ENCODE measurements around the gene CARD8. TPM values are rescaled to one million over a fixed set of nuclear protein-coding genes. Genes with fewer than 3 reads are reported as not detected.
"Not testable (repeated sequence)": the region's sequence is repeated elsewhere in the genome, so short reads cannot be mapped to it uniquely, and the experiment has no call there.

Gene CARD8
- total RNA-seq, 4 donors from 2014 or later, result 33.7 to 54.0 (median 38.8) TPM

- Histone ChIP-seq H3K36me3 (peaks cover 0 to 7% (median 0%) of the 10 kb centered on the region in 3 donors), H3K4me3 (no peak overlapping the region), H3K4me1 (no peaks in the 10 kb centered on the region), H3K27ac (no peak overlapping the region), H3K9me3 (peaks cover 0 to 10% (median 0%) of the 10 kb centered on the region in 4 donors), H3K27me3 (no peaks in the 10 kb centered on the region)
- DNase-seq (ENCODE audit: low spot score in 2 of 2), result no peak
- 91 to 92% methylated on average over 9 of the region's 9 CpGs for WGBS, 2 donors
- TF ChIP-seq EP300 (IDR thresholded peaks at IDR 0.05), result no peak
- no peak for TF ChIP-seq POLR2A (IDR thresholded peaks at IDR 0.05)
- TF ChIP-seq CTCF (IDR thresholded peaks at IDR 0.05), result no peak
Measured at GRCh38 chr19:48279747-48280146, 24.0 kb upstream of the CARD8 start.

GRCh38 chr19:48274938-48275337, 19.2 kb upstream of the CARD8 start:
- Histone ChIP-seq H3K27me3 (peaks cover 0 to 21% of the 10 kb centered on the region in 2 donors), H3K36me3 (no peaks in the 10 kb centered on the region), H3K4me1 (peaks cover 0 to 15% (median 5%) of the 10 kb centered on the region in 4 donors), H3K9me3 (no peaks in the 10 kb centered on the region), H3K27ac (no peak overlapping the region), H3K4me3 (no peak overlapping the region)
- 82 to 86% methylated on average over 6 of the region's 6 CpGs for WGBS, 2 donors
- TF ChIP-seq POLR2A (IDR thresholded peaks at IDR 0.05) (no peak), CTCF (IDR thresholded peaks at IDR 0.05) (no peak), EP300 (IDR thresholded peaks at IDR 0.05) (no peak)
- DNase-seq (ENCODE audit: low spot score in 2 of 2), result no peak

GRCh38 chr19:48274173-48274572, 18.5 kb upstream of the CARD8 start:
- no peak for TF ChIP-seq POLR2A (IDR thresholded peaks at IDR 0.05)
- TF ChIP-seq EP300 (IDR thresholded peaks at IDR 0.05), result no peak
- no peak for TF ChIP-seq CTCF (IDR thresholded peaks at IDR 0.05)
- Histone ChIP-seq H3K9me3 (no peaks in the 10 kb centered on the region), H3K36me3 (no peaks in the 10 kb centered on the region), H3K4me3 (no peak overlapping the region), H3K27me3 (peaks cover 0 to 29% of the 10 kb centered on the region in 2 donors), H3K27ac (no peak overlapping the region), H3K4me1 (peaks cover 0 to 15% (median 5%) of the 10 kb centered on the region in 4 donors)
- WGBS, 2 donors, result 75% methylated on average over 3 of the region's 3 CpGs
- DNase-seq (ENCODE audit: low spot score in 2 of 2), result no peak

- H3K36me3 ChIP-seq, result no peaks in the 10 kb centered on the region
- no peak for TF ChIP-seq POLR2A (IDR thresholded peaks at IDR 0.05)
- H3K27me3 ChIP-seq, result peaks cover 0 to 41% of the 10 kb centered on the region in 2 donors
- no peak for DNase-seq (ENCODE audit: low spot score in 2 of 2)
- no peak overlapping the region for H3K27ac ChIP-seq
- H3K9me3 ChIP-seq, result no peaks in the 10 kb centered on the region
- H3K4me1 ChIP-seq, result peaks cover 0 to 15% (median 5%) of the 10 kb centered on the region in 4 donors
- WGBS, 2 donors, result 3 to 5% methylated on average over 38 of the region's 40 CpGs
- H3K4me3 ChIP-seq, result peak overlapping the region; percentile 11 to 47 (median 29)
Measured at GRCh38 chr19:48271531-48272151, 15.9 kb upstream of the CARD8 start.

- peaks cover 0 to 51% of the 10 kb centered on the region in 2 donors for H3K27me3 ChIP-seq
- peaks cover 0 to 15% (median 5%) of the 10 kb centered on the region in 4 donors for H3K4me1 ChIP-seq
- H3K9me3 ChIP-seq; H3K27ac ChIP-seq; DNase-seq (ENCODE audit: low spot score in 2 of 2); H3K4me3 ChIP-seq; H3K36me3 ChIP-seq: not testable (repeated sequence)
- 81 to 82% methylated on average over 6 of the region's 6 CpGs for WGBS, 2 donors
Measured at GRCh38 chr19:48269617-48270026, 13.9 kb upstream of the CARD8 start.

GRCh38 chr19:48265326-48265725, 9.6 kb upstream of the CARD8 start:
- 45 to 53% methylated on average over 8 of the region's 8 CpGs for WGBS, 2 donors
- not testable (repeated sequence) for H3K4me3 ChIP-seq; DNase-seq (ENCODE audit: low spot score in 2 of 2)

GRCh38 chr19:48260359-48260714, 4.6 kb upstream of the CARD8 start:
- Histone ChIP-seq H3K27ac (peak overlapping the region in 2 of 4 donors; percentile 58 to 79), H3K4me1 (peaks cover 0 to 12% (median 0%) of the 10 kb centered on the region in 4 donors), H3K27me3 (peaks cover 0 to 14% of the 10 kb centered on the region in 2 donors), H3K4me3 (peak overlapping the region in 3 of 4 donors; percentile 16 to 58 (median 54))
- H3K9me3 ChIP-seq; DNase-seq (ENCODE audit: low spot score in 2 of 2); H3K36me3 ChIP-seq: not testable (repeated sequence)
- WGBS, 2 donors, result 52 to 53% methylated on average over 8 of the region's 8 CpGs

More at GRCh38 chr19:48265326-48265725, 9.6 kb upstream of the CARD8 start:
- not testable (repeated sequence) for H3K4me1 ChIP-seq, H3K36me3 ChIP-seq, H3K9me3 ChIP-seq, H3K27ac ChIP-seq
- H3K27me3 ChIP-seq, result peaks cover 0 to 40% of the 10 kb centered on the region in 2 donors

GRCh38 chr19:48258992-48259391, 3.3 kb upstream of the CARD8 start:
- DNase-seq (ENCODE audit: low spot score in 2 of 2); H3K36me3 ChIP-seq; H3K4me3 ChIP-seq; H3K27ac ChIP-seq; H3K9me3 ChIP-seq; H3K27me3 ChIP-seq: not testable (repeated sequence)
- peaks cover 0 to 25% (median 9%) of the 10 kb centered on the region in 4 donors for H3K4me1 ChIP-seq
- WGBS, 2 donors, result 67 to 77% methylated on average over 4 of the region's 4 CpGs

Measured in tibial nerve (tissue), 4 donors.